ENCODE measurements around the gene ZNF423. TPM values are rescaled to one million over a fixed set of nuclear protein-coding genes. Genes with fewer than 3 reads are reported as not detected.

The ZNF423 gene
- total RNA-seq, 1 experiment from 2014 or later: not detected

- DNase-seq (ENCODE audit: low read depth): no peak
Observed at GRCh38 chr16:49727611-49728010, 128.3 kb downstream of the ZNF423 start.

DNA sequence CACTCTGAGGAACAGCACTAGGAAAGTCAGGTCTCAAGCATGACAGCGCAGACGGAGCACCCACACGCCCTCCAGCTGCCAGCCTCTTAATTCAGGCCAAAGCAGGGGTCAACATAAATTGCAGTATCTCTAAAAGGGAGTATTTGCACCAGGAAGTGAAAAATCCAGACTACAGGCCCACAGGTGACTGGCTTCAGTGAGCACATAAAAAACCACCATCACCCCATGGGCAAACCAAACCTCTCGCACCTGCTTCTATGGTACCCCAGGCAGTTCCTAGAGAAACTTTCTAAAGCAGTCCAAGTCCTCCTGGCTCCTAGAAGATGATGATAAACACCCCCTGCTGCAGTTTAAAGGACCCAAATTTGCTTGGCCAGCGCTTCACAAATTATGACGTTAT lies 129.8 kb downstream of the ZNF423 start:
- no peak for DNase-seq (ENCODE audit: low read depth)

DNA sequence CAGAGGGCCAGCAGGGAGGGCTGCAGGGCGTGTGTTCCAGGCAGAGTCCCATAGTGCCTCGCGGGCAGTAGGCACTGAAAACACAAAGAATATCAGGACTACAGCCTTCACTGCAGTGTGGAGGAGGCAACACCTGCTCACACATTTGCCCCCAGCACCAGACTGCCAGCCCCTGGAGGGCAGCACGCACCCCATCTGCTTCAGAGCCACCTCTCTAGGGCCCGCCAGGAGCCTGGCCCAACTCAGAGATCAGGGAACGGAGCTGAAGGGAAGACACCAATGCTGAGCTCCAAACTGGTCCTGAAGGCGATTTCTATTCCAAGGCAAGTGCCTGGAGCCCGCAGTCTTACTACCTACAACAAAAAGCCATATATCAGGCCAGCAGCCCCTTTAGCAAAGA lies 130.3 kb downstream of the ZNF423 start:
- no peak for DNase-seq (ENCODE audit: low read depth)

DNA sequence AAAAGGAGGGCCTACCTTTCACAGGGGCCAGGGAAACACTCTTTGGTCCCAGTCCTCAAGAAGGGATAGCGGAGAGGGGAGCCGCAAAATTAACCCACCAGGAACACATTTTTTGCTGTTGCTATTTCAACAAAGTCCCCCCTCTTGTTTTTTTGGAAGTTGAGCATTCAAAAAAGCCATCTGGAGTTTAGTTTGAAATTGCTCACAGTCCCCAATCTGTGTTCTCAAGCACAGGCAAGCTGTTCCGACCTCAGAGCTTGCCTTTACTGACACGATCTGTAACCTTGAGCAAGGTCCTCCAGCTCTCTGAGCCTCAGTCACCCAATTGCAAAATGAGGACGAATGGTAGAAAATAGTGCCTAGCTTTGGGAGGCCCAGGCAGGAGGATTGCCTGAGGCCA lies 131.1 kb downstream of the ZNF423 start:
- no peak for DNase-seq (ENCODE audit: low read depth)

- DNase-seq (ENCODE audit: low read depth): no peak
Observed at GRCh38 chr16:49723310-49723709, 132.6 kb downstream of the ZNF423 start.

DNA sequence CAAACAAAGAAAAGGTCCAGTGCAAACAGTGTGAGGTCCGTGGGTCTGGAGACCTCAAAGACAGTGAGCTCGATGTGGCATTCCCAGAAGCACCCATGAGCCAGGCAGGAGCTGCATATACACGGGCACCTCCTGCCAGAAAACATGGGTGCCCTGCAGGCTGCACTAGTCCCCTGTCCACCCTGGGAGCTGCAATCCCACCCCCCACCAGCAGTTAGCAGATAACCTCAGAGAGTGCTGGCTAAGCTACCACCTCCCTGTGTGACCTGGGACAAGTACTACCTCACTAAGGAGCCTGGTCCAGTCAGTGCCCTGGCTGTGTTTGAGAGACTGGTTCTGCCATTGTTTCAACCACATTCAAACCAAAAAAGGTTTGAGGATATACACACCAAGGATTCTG lies 135.7 kb downstream of the ZNF423 start:
- DNase-seq (ENCODE audit: low read depth): no peak

GRCh38 chr16:49717689-49718088 lies 138.2 kb downstream of the ZNF423 start:
- DNase-seq (ENCODE audit: low read depth): no peak

DNA sequence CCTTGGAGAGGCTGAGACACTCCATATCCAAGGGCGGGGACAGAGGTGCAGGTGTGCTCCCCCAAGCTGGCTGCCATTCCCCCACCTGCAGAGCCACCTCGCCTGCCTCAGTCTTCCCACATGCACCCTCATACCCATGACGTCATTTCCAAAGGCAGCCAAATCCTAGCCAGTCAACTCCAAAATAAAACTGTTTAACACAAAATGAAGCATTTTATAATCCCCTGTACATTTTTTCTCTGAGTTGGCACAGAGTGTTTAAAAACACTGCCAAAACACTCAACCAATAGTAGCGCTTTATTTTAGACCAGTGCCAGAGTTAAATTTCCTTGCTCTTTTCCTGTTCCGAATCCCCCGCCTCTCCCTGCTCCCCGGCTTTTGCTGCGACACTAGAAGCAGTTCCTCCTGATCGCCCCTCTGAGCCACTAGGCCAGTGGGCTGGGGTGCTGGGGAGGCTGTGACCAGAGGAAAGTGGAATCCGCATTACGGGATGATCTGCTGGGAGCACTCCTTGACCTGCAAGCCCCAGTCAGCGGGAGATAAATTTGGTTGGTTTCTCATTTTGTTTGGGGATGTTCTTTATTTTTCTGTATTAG lies 139.5 kb downstream of the ZNF423 start:
- no peak for DNase-seq (ENCODE audit: low read depth)

- DNase-seq (ENCODE audit: low read depth): no peak
Observed at GRCh38 chr16:49713770-49714169, 142.1 kb downstream of the ZNF423 start.

DNA sequence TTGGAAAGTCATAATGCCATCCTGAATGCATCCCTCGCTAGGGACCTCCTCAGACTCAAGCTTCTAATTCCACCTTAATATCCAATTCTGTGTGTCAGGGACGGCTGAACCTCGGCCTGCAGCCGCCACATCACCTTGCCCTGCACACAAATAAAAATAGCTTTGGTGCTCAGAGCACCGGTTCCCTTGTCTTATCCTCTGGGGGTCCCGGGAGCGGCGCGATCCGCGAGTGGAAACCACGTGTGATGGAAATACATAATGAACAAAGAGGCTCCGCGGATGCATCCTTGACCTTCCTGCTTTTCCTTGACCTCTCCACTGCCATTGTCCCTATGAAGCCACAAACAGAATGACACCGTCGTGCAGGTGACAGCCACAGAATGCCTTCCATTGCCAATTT lies 143.4 kb downstream of the ZNF423 start:
- DNase-seq (ENCODE audit: low read depth): no peak

DNA sequence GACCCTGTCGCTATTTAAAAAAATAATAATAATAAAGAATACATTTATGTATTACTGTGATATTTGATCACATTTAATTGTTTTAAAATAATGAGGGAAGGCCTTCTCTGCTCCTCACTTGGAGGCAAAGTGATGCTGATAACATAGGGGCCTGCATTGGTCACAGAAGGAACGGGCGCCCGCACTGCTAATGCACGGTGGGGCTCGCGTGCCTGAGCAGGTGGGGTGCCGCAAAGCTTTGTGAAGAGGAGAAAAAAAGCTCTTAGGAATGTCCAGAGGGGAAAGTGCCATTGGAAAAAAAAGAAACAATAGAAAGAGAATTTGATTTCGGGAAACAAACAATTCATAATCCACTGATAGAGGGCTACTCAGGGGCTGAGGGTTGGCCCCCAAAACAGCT lies 143.8 kb downstream of the ZNF423 start:
- DNase-seq (ENCODE audit: low read depth): no peak

DNA sequence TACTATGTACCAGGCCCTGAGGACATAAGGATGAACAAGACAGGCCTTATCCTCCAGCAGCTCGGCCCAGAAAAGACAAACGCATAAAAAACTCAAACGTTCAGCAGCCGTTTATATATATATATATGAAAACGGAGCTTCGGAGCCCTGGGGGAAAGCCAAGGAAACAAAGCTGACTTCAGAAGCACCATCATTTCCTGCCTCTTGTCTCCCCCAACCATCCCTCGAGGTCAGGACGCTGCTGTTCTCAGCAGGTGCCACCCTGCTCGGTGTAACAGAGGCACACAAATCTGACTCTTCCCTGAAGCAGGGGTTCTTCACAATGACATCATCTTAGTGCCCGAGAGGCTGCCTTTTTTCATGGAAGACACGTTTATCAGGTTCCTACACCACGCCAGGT lies 146.9 kb downstream of the ZNF423 start:
- DNase-seq (ENCODE audit: low read depth): no peak

DNA sequence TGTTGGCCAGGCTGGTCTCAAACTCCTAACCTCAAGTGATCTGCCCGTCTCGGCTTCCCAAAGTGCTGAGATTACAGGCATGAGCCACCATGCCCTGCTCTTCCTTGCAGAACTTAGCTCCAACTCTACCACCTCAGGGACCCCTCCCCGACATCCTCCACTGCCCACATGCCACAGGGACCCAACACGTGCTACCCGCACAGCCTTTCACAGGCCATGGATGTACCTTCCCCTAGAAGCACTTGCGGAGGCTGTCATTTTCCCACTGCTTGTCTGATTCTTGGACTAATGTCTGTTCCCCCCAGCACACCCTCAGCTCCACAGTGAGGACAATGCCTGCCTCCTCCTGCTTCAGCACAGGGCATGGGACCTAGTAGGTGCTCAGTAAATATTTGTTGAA lies 147.4 kb downstream of the ZNF423 start:
- DNase-seq (ENCODE audit: low read depth): no peak

- no peak for DNase-seq (ENCODE audit: low read depth)
Observed at GRCh38 chr16:49706620-49707355, 149.1 kb downstream of the ZNF423 start.

- DNase-seq (ENCODE audit: low read depth): no peak
Observed at GRCh38 chr16:49704586-49705155, 151.2 kb downstream of the ZNF423 start.

- no peak for DNase-seq (ENCODE audit: low read depth)
Observed at GRCh38 chr16:49703483-49703882, 152.4 kb downstream of the ZNF423 start.

- no peak for DNase-seq (ENCODE audit: low read depth)
Observed at GRCh38 chr16:49701789-49702494, 154.0 kb downstream of the ZNF423 start.

DNA sequence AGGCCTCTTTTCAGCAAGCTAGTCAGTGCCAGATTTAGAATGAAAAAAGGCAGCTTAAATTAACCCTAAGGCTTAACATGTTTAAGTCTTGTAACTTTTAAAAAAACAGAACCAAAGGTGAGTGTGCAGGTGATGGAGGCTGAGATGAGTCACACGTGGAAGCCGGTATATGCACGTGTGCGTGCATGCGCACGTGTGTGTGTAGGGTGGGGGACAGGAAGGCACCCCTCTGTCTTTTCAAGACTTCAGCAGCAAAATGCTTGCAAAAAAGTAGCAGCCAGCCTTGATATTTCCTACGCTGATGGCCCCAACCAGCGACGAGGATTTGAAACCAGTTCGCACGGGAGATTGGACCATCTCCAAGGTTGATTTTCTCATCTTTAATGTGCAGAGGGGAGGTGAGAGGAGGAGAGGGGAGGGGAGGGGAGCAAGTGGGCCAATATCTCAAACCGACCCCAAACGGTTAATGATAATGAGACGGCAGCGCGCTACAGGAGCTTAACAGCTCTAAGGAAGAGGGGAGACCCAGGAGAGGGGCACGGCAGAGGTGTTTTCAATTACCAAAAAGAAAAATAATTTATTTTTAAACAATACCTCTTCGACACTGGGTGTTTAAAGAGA lies 154.7 kb downstream of the ZNF423 start:
- no peak for DNase-seq (ENCODE audit: low read depth)

- no peak for DNase-seq (ENCODE audit: low read depth)
Observed at GRCh38 chr16:49700251-49701064, 155.5 kb downstream of the ZNF423 start.

DNA sequence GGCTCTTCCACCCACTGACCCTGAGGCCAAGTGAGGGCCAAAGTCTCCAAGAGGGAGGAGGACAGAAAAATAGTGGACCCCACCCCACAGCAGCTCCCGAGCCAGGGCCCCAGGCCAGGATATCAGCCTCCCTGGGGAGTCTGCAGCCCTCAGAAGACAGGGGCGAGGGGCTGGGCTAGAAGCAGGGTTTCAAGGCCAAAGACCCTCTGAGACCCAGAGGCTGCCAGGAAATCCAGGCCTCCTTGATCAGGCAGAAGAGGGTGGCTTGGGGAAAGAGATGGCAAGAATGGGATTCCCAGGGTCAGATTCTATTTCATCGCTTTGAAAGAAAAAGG lies 156.1 kb downstream of the ZNF423 start:
- DNase-seq (ENCODE audit: low read depth): no peak
